OCI-LY7 (cell line): Measurements from ENCODE around the gene CCDC13. TPM values are rescaled to one million over a fixed set of nuclear protein-coding genes. Genes with fewer than 3 reads are reported as not detected.

ENCODE experiments used
- BruUV-seq: library from RNA; stranded (reverse); fragments of 400-500 nt; replicated peaks from 2 replicates; lab custom pipeline; 2021; lab: Mats Ljungman, UMichigan
- CTCF ChIA-PET: fragments of 300-600 bp; sonication (Branson Sonifier 250); formaldehyde crosslinking; loops from one replicate; lab custom pipeline; 2022; ENCODE audit warnings: antibody characterized with exemption; ENCODE audit not compliant: unreplicated experiment; lab: Charles Lee
- POLR2A ChIA-PET: fragments of 300-600 bp; sonication (Branson Sonifier 250); formaldehyde crosslinking; loops from one replicate; lab custom pipeline; 2022; ENCODE audit warnings: antibody characterized with exemption; lab: Charles Lee
- DNase-seq: peaks from one replicate; pipeline ENCODE4 v3.0.0-alpha.2; 2015; ENCODE audit warnings: low spot score
- H2AFZ ChIP-seq: fragments of 200-600 bp; sonication (generic), shearing (Covaris generic); 2 replicates; pipeline ENCODE4 v1.6.1; 2014; ENCODE audit warnings: mild to moderate bottlenecking, antibody characterized with exemption, low read length, moderate library complexity
- H3K27ac ChIP-seq: fragments of 200-600 bp; sonication (generic); 2 replicates; pipeline ENCODE4 v1.5.1; 2014; ENCODE audit warnings: mixed run types, low read depth, mild to moderate bottlenecking, moderate library complexity, low read length, inconsistent platforms; ENCODE audit not compliant: poor library complexity, severe bottlenecking
- H3K36me3 ChIP-seq: fragments of 200-600 bp; sonication (generic); 2 replicates; pipeline ENCODE4 v1.6.1; 2014; ENCODE audit warnings: mild to moderate bottlenecking, antibody characterized with exemption, low read length, moderate library complexity, mixed read lengths; ENCODE audit not compliant: insufficient read depth
- H3K4me1 ChIP-seq: fragments of 200-600 bp; sonication (generic); 2 replicates; pipeline ENCODE4 v1.5.1; 2014; ENCODE audit warnings: mild to moderate bottlenecking, low read length; ENCODE audit not compliant: insufficient read depth, poor library complexity, severe bottlenecking
- H3K4me2 ChIP-seq: fragments of 200-600 bp; sonication (generic); 2 replicates; pipeline ENCODE4 v1.6.1; 2014; ENCODE audit warnings: mild to moderate bottlenecking, low read length
- H3K4me3 ChIP-seq: fragments of 200-600 bp; sonication (generic); 2 replicates; pipeline ENCODE4 v1.5.1; 2014; ENCODE audit warnings: mild to moderate bottlenecking, low read depth, low read length; ENCODE audit not compliant: poor library complexity, severe bottlenecking
- H3K79me2 ChIP-seq: fragments of 200-600 bp; sonication (generic); 2 replicates; pipeline ENCODE4 v1.6.1; 2016; ENCODE audit warnings: low read depth, mild to moderate bottlenecking, low read length, moderate library complexity, mixed read lengths; ENCODE audit not compliant: insufficient read depth
- H3K9me2 ChIP-seq: fragments of 200-600 bp; sonication (generic); 2 replicates; pipeline ENCODE4 v1.6.1; 2016; ENCODE audit warnings: mild to moderate bottlenecking, low read length, mixed read lengths; ENCODE audit not compliant: insufficient read depth
- H3K9me3 ChIP-seq: fragments of 200-600 bp; sonication (generic); 2 replicates; pipeline ENCODE4 v1.6.1; 2014; ENCODE audit warnings: mild to moderate bottlenecking, mixed run types, low read length, mixed read lengths
- H4K20me1 ChIP-seq: fragments of 200-600 bp; sonication (generic); 2 replicates; pipeline ENCODE4 v1.6.1; 2014; ENCODE audit warnings: mild to moderate bottlenecking, antibody characterized with exemption, low read length, moderate library complexity, mixed read lengths; ENCODE audit not compliant: insufficient read depth
- CTCF ChIP-seq: fragments of 200-600 bp; sonication (generic); conservative IDR thresholded peaks from 2 replicates; pipeline ENCODE4 v1.5.1; 2014; ENCODE audit warnings: mild to moderate bottlenecking, antibody characterized with exemption, low read length, moderate library complexity, mixed read lengths
- EZH2phosphoT487 ChIP-seq: fragments of 200-600 bp; sonication (generic); IDR thresholded peaks from 2 replicates; pipeline ENCODE4 v1.6.1; 2018; ENCODE audit warnings: low read depth, borderline replicate concordance, mild to moderate bottlenecking, mixed run types, antibody characterized with exemption, low read length, moderate library complexity, mixed read lengths
- intact Hi-C: fragments of 100-400 bp; cut with micrococcal nuclease; formaldehyde crosslinking; loops from one replicate; pipeline ENCODE4 v1.10.0; 2022; ENCODE audit not compliant: unreplicated experiment
- total RNA-seq, 2 experiments: library from RNA; depleted of rRNA in 1 of 2; stranded (reverse); fragments of >200 nt in 1 of 2; shearing (Covaris generic) in 1 of 2; gene quantifications; 2 replicates each; pipeline ENCODE4 v1.2.3, GENCODE V29; 2014 to 2022

Gene CCDC13
- total RNA-seq, 2 experiments from 2014 or later, result 1.4 TPM; not detected in 1

DNA sequence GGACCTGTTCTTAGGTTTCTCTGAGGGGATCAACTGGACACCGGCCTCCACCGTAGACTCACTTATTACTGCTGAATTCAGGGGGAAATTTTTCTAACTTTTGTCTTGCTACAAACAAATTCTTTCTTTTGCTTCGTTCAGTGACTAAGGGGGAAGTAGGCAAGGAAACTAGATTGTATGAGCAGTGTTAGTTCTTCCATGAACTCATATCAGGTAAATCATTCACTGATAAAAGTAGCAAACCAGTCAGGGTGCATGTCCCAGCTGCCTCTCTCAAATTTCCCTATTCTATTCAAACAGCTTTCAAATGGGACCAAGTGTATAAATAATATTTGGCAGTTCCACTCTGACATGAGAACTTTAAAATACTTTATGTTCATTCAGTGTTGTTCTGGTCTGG lies 7.3 kb upstream of the CCDC13 start:
- no peak overlapping the region for H2AFZ ChIP-seq
- H3K36me3 ChIP-seq, result peaks cover 45% of the 10 kb centered on the region
- no peak overlapping the region for H3K27ac ChIP-seq
- H4K20me1 ChIP-seq, result peaks cover 8% of the 10 kb centered on the region; the same call in 1 of the 2 replicates
- no peak overlapping the region for H3K4me2 ChIP-seq
- H3K9me3 ChIP-seq, result no peaks in the 10 kb centered on the region
- no peak overlapping the region for H3K4me3 ChIP-seq
- BruUV-seq, result no TSS peak
- no peaks in the 10 kb centered on the region for H3K9me2 ChIP-seq
- no peaks in the 10 kb centered on the region for H3K4me1 ChIP-seq
- no peak for TF ChIP-seq EZH2phosphoT487
- H3K79me2 ChIP-seq, result no peaks in the 10 kb centered on the region
- no peak for DNase-seq
- ChIA-PET POLR2A (interaction anchor here (0.6 kb wide), 1 partner anchor 24 kb away, joined by 3 read pairs; no protein-coding TSS in a partner anchor), CTCF (interaction anchor here (1.1 kb wide), 1 partner anchor 101 kb away, joined by 5 read pairs; no protein-coding TSS in a partner anchor)
- intact Hi-C loops, result loop anchor here (2.0 kb wide), 1 partner anchor 50 kb away; no protein-coding TSS in a partner anchor

DNA sequence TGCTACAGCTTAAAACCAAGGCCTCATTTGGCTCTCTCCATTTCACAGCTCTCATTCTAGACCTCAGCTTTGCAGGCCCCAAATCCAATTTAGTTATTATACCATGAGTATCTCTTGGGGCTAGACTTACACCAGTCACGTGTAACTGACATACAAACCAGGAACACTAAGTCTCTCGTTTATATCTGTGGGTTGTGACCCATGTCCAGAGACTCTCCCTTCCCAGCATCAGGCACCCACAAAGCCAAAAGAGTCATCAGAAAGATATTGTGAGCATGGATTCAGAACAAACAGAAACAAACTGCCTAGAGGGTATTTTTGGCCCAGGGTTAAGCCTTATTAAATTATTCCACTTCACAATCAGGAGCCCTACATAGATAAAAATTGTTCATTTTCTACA lies 5.6 kb upstream of the CCDC13 start:
- Histone ChIP-seq H2AFZ (no peak overlapping the region), H3K27ac (no peak overlapping the region), H3K4me3 (no peak overlapping the region), H3K36me3 (peaks cover 34% of the 10 kb centered on the region), H3K4me2 (no peak overlapping the region), H3K4me1 (no peaks in the 10 kb centered on the region), H4K20me1 (peaks cover 8% of the 10 kb centered on the region; the same call in 1 of the 2 replicates), H3K9me2 (no peaks in the 10 kb centered on the region), H3K79me2 (no peaks in the 10 kb centered on the region), H3K9me3 (no peaks in the 10 kb centered on the region)
- no peak for DNase-seq
- POLR2A ChIA-PET, result interaction anchor here (0.6 to 1.4 kb wide), 3 partner anchors 22 to 52 kb away, joined by 3 to 4 read pairs (median 3); no protein-coding TSS in a partner anchor
- BruUV-seq, result no TSS peak
- intact Hi-C loops, result no loop called here
- TF ChIP-seq EZH2phosphoT487 (no peak), CTCF (no peak)
- CTCF ChIA-PET, result interaction anchor here (1.0 kb wide), 1 partner anchor 61 kb away, joined by 3 read pairs; no protein-coding TSS in a partner anchor

- H3K79me2 ChIP-seq, result no peaks in the 10 kb centered on the region
- CTCF ChIA-PET, result no interaction called here
- no peaks in the 10 kb centered on the region for H3K9me2 ChIP-seq
- H3K4me3 ChIP-seq, result peak overlapping the region; percentile 44
- no peaks in the 10 kb centered on the region for H3K4me1 ChIP-seq
- POLR2A ChIA-PET, result interaction anchor here (0.6 kb wide), 1 partner anchor 201 kb away, joined by 6 read pairs; no protein-coding TSS in a partner anchor
- peak overlapping the region; percentile 59 for H3K4me2 ChIP-seq
- no peak overlapping the region for H3K27ac ChIP-seq
- TF ChIP-seq EZH2phosphoT487, result no peak
- no peak for TF ChIP-seq CTCF
- no TSS peak for BruUV-seq
- no peaks in the 10 kb centered on the region for H4K20me1 ChIP-seq
- intact Hi-C loops, result no loop called here
- H2AFZ ChIP-seq, result peak overlapping the region; percentile 39; the same call in 1 of the 2 replicates
- no peak for DNase-seq
- H3K36me3 ChIP-seq, result no peaks in the 10 kb centered on the region
- H3K9me3 ChIP-seq, result no peaks in the 10 kb centered on the region
These were observed 327 bp upstream of the CCDC13 start for GRCh38 chr3:42773409-42773751.
